ENCODE measurements around the gene DPP10. TPM values are rescaled to one million over a fixed set of nuclear protein-coding genes. Genes with fewer than 3 reads are reported as not detected.
"Not testable (repeated sequence)": the region's sequence is repeated elsewhere in the genome, so short reads cannot be mapped to it uniquely, and the experiment has no call there.

DPP10 gene
- total and polyA plus RNA-seq, 9 donors: 0.26 to 2.1 (median 0.83) TPM

DNA sequence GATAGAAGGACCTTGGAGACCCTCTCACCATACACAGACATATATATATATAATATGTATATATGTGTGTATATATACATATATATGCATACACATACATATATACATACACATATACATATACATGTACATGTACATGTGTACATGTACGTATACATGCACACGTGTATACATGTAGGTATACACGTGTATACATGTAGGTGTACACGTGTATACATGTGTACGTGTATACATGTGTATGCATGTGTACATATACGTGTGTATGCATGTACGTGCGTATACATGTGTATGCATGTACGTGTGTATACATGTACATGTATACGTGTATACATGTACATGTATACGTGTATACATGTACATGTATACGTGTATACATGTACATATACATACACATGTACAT, 54.5 kb downstream of the DPP10 start:
- WGBS (ENCODE audit: insufficient coverage): no CpG with 5 or more reads among the region's 12 CpGs

DNA sequence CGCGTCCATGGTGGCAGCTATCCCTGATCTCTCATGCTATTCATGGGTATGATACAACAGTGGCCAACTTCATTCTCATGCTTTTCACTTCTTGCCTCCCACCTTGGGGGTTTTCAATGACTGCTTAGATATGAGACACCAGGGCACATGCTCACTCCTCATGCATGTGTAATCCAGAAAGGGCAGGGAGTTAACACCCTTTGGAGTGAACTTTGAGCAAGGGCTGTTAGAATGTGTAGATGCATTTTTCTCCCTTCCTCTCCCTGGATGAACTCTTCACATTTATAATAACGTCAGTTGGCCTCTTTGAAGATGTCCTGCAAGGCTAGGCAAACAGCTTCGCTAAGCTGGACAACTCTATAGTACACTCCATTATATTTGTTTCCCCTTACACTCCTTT, 56.7 kb downstream of the DPP10 start:
- no peaks in the 10 kb centered on the region for H3K27me3 ChIP-seq (ENCODE audit: control insufficient read depth, insufficient read depth, low read length)
- H3K36me3 ChIP-seq (ENCODE audit: control insufficient read depth, insufficient read depth, low read length): no peaks in the 10 kb centered on the region
- no peak overlapping the region for H3K27ac ChIP-seq (ENCODE audit: low read length)
- 83% methylated on average over 4 of the region's 4 CpGs for whole genome bisulfite sequencing (ENCODE audit: insufficient coverage)
- no peak overlapping the region for H3K4me3 ChIP-seq (ENCODE audit: low read length)
- peaks cover 2% of the 10 kb centered on the region for H3K9me3 ChIP-seq (replicated peaks; ENCODE audit: control insufficient read depth, low read depth, low read length)
- DNase-seq: no peak
- no peaks in the 10 kb centered on the region for H3K4me1 ChIP-seq (ENCODE audit: control insufficient read depth, insufficient read depth, low read length)

More for the DNA sequence above, 54.5 kb downstream of the DPP10 start:
- no peak for DNase-seq
- Histone ChIP-seq H3K4me3 (ENCODE audit: low read length) (no peak overlapping the region), H3K36me3 (ENCODE audit: control insufficient read depth, insufficient read depth, low read length) (no peaks in the 10 kb centered on the region), H3K4me1 (ENCODE audit: control insufficient read depth, insufficient read depth, low read length) (no peaks in the 10 kb centered on the region), H3K27ac (ENCODE audit: low read length) (no peak overlapping the region), H3K27me3 (ENCODE audit: control insufficient read depth, insufficient read depth, low read length) (no peaks in the 10 kb centered on the region), H3K9me3 (replicated peaks; ENCODE audit: control insufficient read depth, low read depth, low read length) (peaks cover 2% of the 10 kb centered on the region)

DNA sequence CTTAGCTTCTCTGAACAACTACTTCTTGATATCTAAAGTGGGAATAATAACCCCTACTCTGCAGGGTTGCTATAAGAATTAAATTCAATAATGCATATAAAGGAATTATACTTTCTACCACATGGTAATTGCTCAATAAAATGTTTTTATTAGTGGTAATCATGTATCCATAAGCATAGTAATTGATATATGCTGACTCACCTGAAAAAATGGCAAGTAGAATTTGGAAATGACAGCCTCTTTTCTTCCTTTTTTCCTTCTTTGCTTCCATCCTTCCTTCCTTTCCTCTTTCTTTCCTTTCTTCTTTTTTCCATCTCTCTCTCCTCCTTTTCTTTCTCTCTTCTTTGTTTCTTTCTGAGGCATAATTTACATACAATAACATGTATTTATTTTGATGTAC, 65.3 kb downstream of the DPP10 start:
- no peak for DNase-seq
- Histone ChIP-seq H3K27me3 (ENCODE audit: control insufficient read depth, insufficient read depth, low read length) (no peaks in the 10 kb centered on the region), H3K27ac (ENCODE audit: low read length) (no peak overlapping the region), H3K9me3 (replicated peaks; ENCODE audit: control insufficient read depth, low read depth, low read length) (no peaks in the 10 kb centered on the region), H3K4me1 (ENCODE audit: control insufficient read depth, insufficient read depth, low read length) (no peaks in the 10 kb centered on the region), H3K36me3 (ENCODE audit: control insufficient read depth, insufficient read depth, low read length) (no peaks in the 10 kb centered on the region), H3K4me3 (ENCODE audit: low read length) (no peak overlapping the region)

DNA sequence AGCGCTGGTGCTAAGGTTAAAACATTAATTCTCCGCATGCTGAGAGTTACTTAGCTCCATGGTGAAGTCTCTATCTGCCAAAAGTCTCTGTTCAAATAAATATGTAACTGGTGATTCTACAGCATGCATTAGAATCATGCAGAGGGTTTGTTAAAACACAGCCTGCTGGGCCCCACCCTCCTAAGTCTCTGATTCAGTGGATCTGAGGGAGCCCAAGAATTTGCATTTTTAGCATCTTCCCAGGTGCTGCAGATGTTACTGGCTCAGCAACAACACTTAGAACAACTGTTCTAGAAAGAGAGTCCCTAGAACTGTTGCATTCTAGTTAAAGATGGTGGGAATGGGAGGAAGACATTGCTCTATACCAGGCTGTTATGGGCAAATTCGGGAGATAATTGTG, 73.4 kb downstream of the DPP10 start:
- no peaks in the 10 kb centered on the region for H3K36me3 ChIP-seq (ENCODE audit: control insufficient read depth, insufficient read depth, low read length)
- no CpG with 5 or more reads among the region's 3 CpGs for WGBS (ENCODE audit: insufficient coverage)
- H3K27me3 ChIP-seq (ENCODE audit: control insufficient read depth, insufficient read depth, low read length): no peaks in the 10 kb centered on the region
- H3K4me1 ChIP-seq (ENCODE audit: control insufficient read depth, insufficient read depth, low read length): no peaks in the 10 kb centered on the region
- H3K4me3 ChIP-seq (ENCODE audit: low read length): no peak overlapping the region
- no peaks in the 10 kb centered on the region for H3K9me3 ChIP-seq (replicated peaks; ENCODE audit: control insufficient read depth, low read depth, low read length)
- no peak overlapping the region for H3K27ac ChIP-seq (ENCODE audit: low read length)
- DNase-seq: no peak

DNA sequence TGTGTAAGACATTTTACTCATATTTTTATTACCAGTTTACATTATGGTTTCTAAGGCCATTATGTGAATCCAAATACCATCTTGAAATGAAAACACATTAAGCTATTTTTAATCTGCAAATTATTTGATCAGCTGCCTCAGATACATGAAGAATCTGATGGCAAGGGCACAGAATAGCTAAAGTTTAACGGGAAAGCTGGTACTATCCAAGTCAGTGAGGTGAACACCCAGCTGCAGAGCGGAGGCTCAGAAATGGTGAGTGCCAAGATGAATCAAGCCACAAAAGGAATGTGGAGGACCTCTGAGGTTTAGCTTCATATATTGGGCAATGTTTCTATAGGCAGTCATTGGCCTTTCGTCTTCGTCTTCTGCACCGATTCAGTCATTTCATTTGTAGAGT, 75.1 kb downstream of the DPP10 start:
- Histone ChIP-seq H3K4me3 (ENCODE audit: low read length) (no peak overlapping the region), H3K36me3 (ENCODE audit: control insufficient read depth, insufficient read depth, low read length) (no peaks in the 10 kb centered on the region)
- 63% methylated on average over 2 of the region's 5 CpGs for WGBS (ENCODE audit: insufficient coverage)

DNA sequence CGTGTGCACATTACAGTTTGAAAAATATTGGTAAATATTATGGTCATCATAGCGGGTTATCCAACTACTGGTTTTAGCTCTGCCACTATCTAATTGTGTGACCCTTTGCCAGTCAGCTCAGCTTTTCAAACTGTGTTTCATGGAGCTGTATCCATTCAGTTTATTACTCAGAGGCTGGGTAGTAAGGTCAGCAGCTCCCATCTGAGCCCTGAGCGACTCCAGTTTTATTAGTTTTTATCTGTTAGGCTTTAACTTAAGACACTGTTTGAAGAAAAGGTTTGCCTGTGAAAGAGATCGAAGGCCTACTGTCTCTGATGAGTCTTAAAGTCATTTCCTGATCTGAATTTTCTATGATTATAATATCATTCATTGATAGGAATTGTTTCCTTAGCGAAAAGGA, 76.3 kb downstream of the DPP10 start:
- H3K36me3 ChIP-seq (ENCODE audit: control insufficient read depth, insufficient read depth, low read length): no peaks in the 10 kb centered on the region
- no peak overlapping the region for H3K27ac ChIP-seq (ENCODE audit: low read length)
- no peak for DNase-seq
- no peaks in the 10 kb centered on the region for H3K4me1 ChIP-seq (ENCODE audit: control insufficient read depth, insufficient read depth, low read length)
- no peaks in the 10 kb centered on the region for H3K9me3 ChIP-seq (replicated peaks; ENCODE audit: control insufficient read depth, low read depth, low read length)
- no peaks in the 10 kb centered on the region for H3K27me3 ChIP-seq (ENCODE audit: control insufficient read depth, insufficient read depth, low read length)
- H3K4me3 ChIP-seq (ENCODE audit: low read length): no peak overlapping the region
- 50% methylated on average over 1 of the region's 5 CpGs for WGBS (ENCODE audit: insufficient coverage)

More for the DNA sequence above, 75.1 kb downstream of the DPP10 start:
- Histone ChIP-seq H3K27me3 (ENCODE audit: control insufficient read depth, insufficient read depth, low read length) (no peaks in the 10 kb centered on the region), H3K9me3 (replicated peaks; ENCODE audit: control insufficient read depth, low read depth, low read length) (no peaks in the 10 kb centered on the region), H3K4me1 (ENCODE audit: control insufficient read depth, insufficient read depth, low read length) (no peaks in the 10 kb centered on the region), H3K27ac (ENCODE audit: low read length) (no peak overlapping the region)
- peak; percentile 24 for DNase-seq

DNA sequence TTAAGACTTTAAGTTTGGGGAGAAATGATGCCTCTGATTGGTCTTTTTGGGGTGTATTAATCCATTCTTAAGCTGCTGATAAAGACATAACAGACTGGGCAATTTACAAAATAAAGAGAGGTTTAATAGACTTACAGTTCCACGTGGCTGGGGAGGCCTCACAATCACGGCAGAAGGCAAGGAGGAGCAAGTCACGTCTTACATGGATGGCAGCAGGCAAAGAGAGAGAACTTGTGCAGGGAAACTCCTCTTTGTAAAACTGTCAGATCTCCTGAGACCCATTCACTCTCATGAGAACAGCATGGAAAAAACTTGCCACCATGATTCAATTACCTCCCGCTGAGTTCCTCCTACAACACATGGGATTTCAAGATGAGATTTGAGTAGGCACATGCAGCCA, 80.2 kb downstream of the DPP10 start:
- not testable (repeated sequence) for DNase-seq; H3K4me3 ChIP-seq (ENCODE audit: low read length)
- WGBS (ENCODE audit: insufficient coverage): no CpG with 5 or more reads among the region's 4 CpGs

DNA sequence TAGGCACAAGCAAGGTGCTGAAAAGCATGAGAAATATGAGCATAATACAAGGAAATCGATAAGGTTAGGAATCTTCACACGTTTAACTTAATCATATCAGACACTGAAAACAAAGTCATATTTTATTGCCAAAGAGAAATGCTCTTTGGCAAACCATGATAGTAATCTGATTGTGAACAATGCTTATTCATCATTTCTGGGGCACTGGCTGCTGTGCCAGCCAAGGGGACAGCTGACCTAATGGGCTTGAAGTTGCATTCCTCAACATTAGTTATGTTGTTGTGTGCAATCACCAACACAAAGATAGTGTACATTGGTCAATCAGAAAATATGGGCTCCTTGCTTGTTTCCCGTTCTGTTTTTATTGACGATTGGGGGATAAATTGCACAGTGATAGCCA, 83.5 kb downstream of the DPP10 start:
- no peaks in the 10 kb centered on the region for H3K4me1 ChIP-seq (ENCODE audit: control insufficient read depth, insufficient read depth, low read length)
- no peak overlapping the region for H3K27ac ChIP-seq (ENCODE audit: low read length)
- H3K4me3 ChIP-seq (ENCODE audit: low read length): no peak overlapping the region
- no peak for DNase-seq
- H3K36me3 ChIP-seq (ENCODE audit: control insufficient read depth, insufficient read depth, low read length): no peaks in the 10 kb centered on the region
- H3K27me3 ChIP-seq (ENCODE audit: control insufficient read depth, insufficient read depth, low read length): no peaks in the 10 kb centered on the region
- no peaks in the 10 kb centered on the region for H3K9me3 ChIP-seq (replicated peaks; ENCODE audit: control insufficient read depth, low read depth, low read length)
- no CpG with 5 or more reads among the region's 4 CpGs for WGBS (ENCODE audit: insufficient coverage)

More for the DNA sequence above, 80.2 kb downstream of the DPP10 start:
- not testable (repeated sequence) for H3K27ac ChIP-seq (ENCODE audit: low read length); H3K36me3 ChIP-seq (ENCODE audit: control insufficient read depth, insufficient read depth, low read length); H3K9me3 ChIP-seq (replicated peaks; ENCODE audit: control insufficient read depth, low read depth, low read length); H3K4me1 ChIP-seq (ENCODE audit: control insufficient read depth, insufficient read depth, low read length); H3K27me3 ChIP-seq (ENCODE audit: control insufficient read depth, insufficient read depth, low read length)

DNA sequence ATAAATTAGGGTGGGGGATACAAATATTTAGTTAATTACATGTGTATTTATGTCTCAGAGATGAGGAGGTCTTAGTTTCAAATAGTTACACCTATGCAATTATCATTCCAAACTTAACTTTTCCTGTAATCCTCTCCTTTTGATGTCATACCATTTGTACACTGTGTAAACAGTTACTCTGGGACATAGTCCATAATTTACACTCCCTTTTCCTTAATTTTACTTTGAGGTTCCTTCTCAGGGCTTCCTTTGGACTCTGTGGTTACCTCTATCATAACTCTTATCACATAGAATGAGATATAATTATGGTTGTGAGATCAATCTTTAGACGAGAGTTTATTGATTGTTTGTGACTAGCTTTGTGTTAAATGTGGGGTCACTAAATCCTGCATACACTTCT, 84.4 kb downstream of the DPP10 start:
- H3K9me3 ChIP-seq (replicated peaks; ENCODE audit: control insufficient read depth, low read depth, low read length): no peaks in the 10 kb centered on the region
- WGBS (ENCODE audit: insufficient coverage): no CpG with 5 or more reads among the region's 1 CpG
- no peak overlapping the region for H3K27ac ChIP-seq (ENCODE audit: low read length)
- no peak for DNase-seq
- no peaks in the 10 kb centered on the region for H3K4me1 ChIP-seq (ENCODE audit: control insufficient read depth, insufficient read depth, low read length)
- H3K27me3 ChIP-seq (ENCODE audit: control insufficient read depth, insufficient read depth, low read length): no peaks in the 10 kb centered on the region
- H3K4me3 ChIP-seq (ENCODE audit: low read length): no peak overlapping the region
- no peaks in the 10 kb centered on the region for H3K36me3 ChIP-seq (ENCODE audit: control insufficient read depth, insufficient read depth, low read length)

DNA sequence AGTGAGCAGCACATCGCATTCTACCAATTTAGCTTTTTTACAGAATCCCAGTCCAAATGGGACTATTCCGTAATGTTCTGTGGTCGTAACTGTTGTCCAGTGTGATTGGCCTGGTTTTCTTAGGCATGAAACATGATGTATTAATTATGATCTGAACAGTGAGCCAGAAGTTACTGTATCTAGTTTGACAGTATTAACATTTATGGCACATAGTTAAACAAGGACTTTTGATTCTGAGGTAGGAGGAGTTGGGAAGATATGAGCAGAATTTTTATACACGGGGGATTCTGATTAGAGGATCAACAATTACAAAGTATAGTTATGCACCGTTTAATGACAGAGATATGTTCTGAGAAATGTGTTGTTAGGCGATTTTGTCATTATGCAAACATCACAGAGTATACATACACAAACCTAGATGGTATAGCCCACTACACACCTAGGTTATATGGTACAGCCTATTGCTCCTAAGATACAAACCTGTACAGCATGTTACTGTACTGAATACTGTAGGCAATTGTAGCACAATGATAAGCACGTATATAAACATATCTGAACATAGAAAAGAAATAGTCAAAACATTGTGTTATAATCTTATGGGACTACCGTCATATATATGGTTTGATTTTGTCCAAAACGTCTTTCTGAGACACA, 85.0 kb downstream of the DPP10 start:
- no CpG with 5 or more reads among the region's 9 CpGs for WGBS (ENCODE audit: insufficient coverage)
- Histone ChIP-seq H3K4me1 (ENCODE audit: control insufficient read depth, insufficient read depth, low read length) (no peaks in the 10 kb centered on the region), H3K4me3 (ENCODE audit: low read length) (no peak overlapping the region), H3K9me3 (replicated peaks; ENCODE audit: control insufficient read depth, low read depth, low read length) (no peaks in the 10 kb centered on the region), H3K27ac (ENCODE audit: low read length) (no peak overlapping the region), H3K36me3 (ENCODE audit: control insufficient read depth, insufficient read depth, low read length) (no peaks in the 10 kb centered on the region), H3K27me3 (ENCODE audit: control insufficient read depth, insufficient read depth, low read length) (no peaks in the 10 kb centered on the region)
- DNase-seq: no peak

All from muscle of leg (tissue), 11 donors.